Measurements from ENCODE around the gene SIPA1L3.

The SIPA1L3 gene

GRCh38 chr19:37874784-37875183 is 32.2 kb upstream of the SIPA1L3 start:
- CTCF ChIA-PET = interaction anchor here (0.6 to 1.2 kb wide), 2 partner anchors 24 to 363 kb away, joined by 4 to 6 read pairs; no protein-coding TSS in a partner anchor
- peak; percentile 9; the same call in 1 of the 2 replicates for TF ChIP-seq KLF8 (tag by site-specific recombination; IDR thresholded peaks at IDR 0.05)
- peak; percentile 26 for TF ChIP-seq SETDB1 (IDR thresholded peaks at IDR 0.05; ENCODE audit: insufficient read length, low read length)
- no peak for TF ChIP-seq ZNF16 (tag by site-specific recombination; IDR thresholded peaks at IDR 0.05; ENCODE audit: low read depth)
- peak; percentile 56; the same call in 1 of the 2 replicates for TF ChIP-seq ZBTB17 (tag by site-specific recombination; IDR thresholded peaks at IDR 0.05)
- TF ChIP-seq INSM2 (tag by site-specific recombination; IDR thresholded peaks at IDR 0.05) = 0 out of 2 replicates have a peak, but pooled peaks have one; percentile 28
- TF ChIP-seq SP2 (tag by site-specific recombination; IDR thresholded peaks at IDR 0.05) = no peak
- peak; percentile 75 for TF ChIP-seq GLIS1 (tag by site-specific recombination; IDR thresholded peaks at IDR 0.05)
- POLR2A ChIA-PET = no interaction called here
- Histone ChIP-seq H3K9me3 (ENCODE audit: control insufficient read depth, insufficient read depth, low read depth, low read length) (peaks cover 15% of the 10 kb centered on the region), H3K36me3 (ENCODE audit: control insufficient read depth in 2 of 2, insufficient read depth in 1 of 2, low read length in 2 of 2) (no peaks in the 10 kb centered on the region), H3K4me1 (ENCODE audit: control insufficient read depth, insufficient read depth, low read length) (peaks cover 3% of the 10 kb centered on the region; the same call in 1 of the 2 replicates), H3K27ac (ENCODE audit: extremely low read depth, low read depth, low read length) (no peak overlapping the region), H3K4me3 (ENCODE audit: low read depth, low read length) (no peak overlapping the region)

- H3K4me3 ChIP-seq (ENCODE audit: low read depth, low read length) = no peak overlapping the region
- H3K4me1 ChIP-seq (ENCODE audit: control insufficient read depth, insufficient read depth, low read length) = peaks cover 3% of the 10 kb centered on the region; the same call in 1 of the 2 replicates
- TF ChIP-seq ZNF362 (tag by site-specific recombination; IDR thresholded peaks at IDR 0.05) (no peak), ZNF324 (tag by site-specific recombination; IDR thresholded peaks at IDR 0.05) (no peak), ZNF624 (tag by site-specific recombination; IDR thresholded peaks at IDR 0.05) (no peak), ZBTB20 (tag by site-specific recombination; IDR thresholded peaks at IDR 0.05) (no peak), ZNF133 (tag by site-specific recombination; IDR thresholded peaks at IDR 0.05) (no peak), ZNF2 (tag by site-specific recombination; IDR thresholded peaks at IDR 0.05) (no peak), SP3 (tag by site-specific recombination; IDR thresholded peaks at IDR 0.05) (no peak), PATZ1 (tag by site-specific recombination; IDR thresholded peaks at IDR 0.05) (no peak), SP7 (tag by site-specific recombination; IDR thresholded peaks at IDR 0.05) (no peak), YY2 (tag by site-specific recombination; IDR thresholded peaks at IDR 0.05) (no peak)
- POLR2A ChIA-PET = interaction anchor here (0.5 kb wide), 1 partner anchor 391 kb away, joined by 4 read pairs; no protein-coding TSS in a partner anchor
- H3K27ac ChIP-seq (ENCODE audit: extremely low read depth, low read depth, low read length) = no peak overlapping the region
- H3K36me3 ChIP-seq (ENCODE audit: control insufficient read depth in 2 of 2, insufficient read depth in 1 of 2, low read length in 2 of 2) = no peaks in the 10 kb centered on the region; a peak in 1 of 3 replicates
- CTCF ChIA-PET = interaction anchor here (0.7 to 1.0 kb wide), 4 partner anchors 23 to 266 kb away, joined by 3 read pairs; no protein-coding TSS in a partner anchor
- H3K9me3 ChIP-seq (ENCODE audit: control insufficient read depth, insufficient read depth, low read depth, low read length) = peaks cover 10% of the 10 kb centered on the region
These were observed 31.0 kb upstream of the SIPA1L3 start for GRCh38 chr19:37876032-37876431.

- H3K9me3 ChIP-seq (ENCODE audit: control insufficient read depth, insufficient read depth, low read depth, low read length) = peaks cover 16% of the 10 kb centered on the region
- ChIA-PET POLR2A (no interaction called here), CTCF (interaction anchor here (0.7 to 1.0 kb wide), 3 partner anchors 20 to 264 kb away, joined by 3 to 4 read pairs (median 3); no protein-coding TSS in a partner anchor)
- no peaks in the 10 kb centered on the region; a peak in 2 of 3 replicates for H3K36me3 ChIP-seq (ENCODE audit: control insufficient read depth in 2 of 2, insufficient read depth in 1 of 2, low read length in 2 of 2)
- H3K4me1 ChIP-seq (ENCODE audit: control insufficient read depth, insufficient read depth, low read length) = peaks cover 3% of the 10 kb centered on the region; the same call in 1 of the 2 replicates
- no peak overlapping the region for H3K27ac ChIP-seq (ENCODE audit: extremely low read depth, low read depth, low read length)
- H3K4me3 ChIP-seq (ENCODE audit: low read depth, low read length) = no peak overlapping the region
- no peak for TF ChIP-seq ZNF624 (tag by site-specific recombination; IDR thresholded peaks at IDR 0.05)
- TF ChIP-seq TSHZ1 (tag by site-specific recombination; IDR thresholded peaks at IDR 0.05; ENCODE audit: borderline replicate concordance) = no peak
- TF ChIP-seq ZNF223 (tag by site-specific recombination; IDR thresholded peaks at IDR 0.05) = no peak
- TF ChIP-seq ZNF660 (tag by site-specific recombination; IDR thresholded peaks at IDR 0.05) = no peak
- no peak for TF ChIP-seq ZNF23 (tag by site-specific recombination; IDR thresholded peaks at IDR 0.05; ENCODE audit: borderline replicate concordance)
- TF ChIP-seq YY1 (tag by site-specific recombination; IDR thresholded peaks at IDR 0.05) = no peak
- no peak for TF ChIP-seq ZBTB44 (tag by site-specific recombination; IDR thresholded peaks at IDR 0.05)
These were observed 29.9 kb upstream of the SIPA1L3 start for GRCh38 chr19:37877147-37877546.
